GM21390 (cell line): ENCODE results near the gene PFKL.

ENCODE experiments used
- ATAC-seq: cut with Tn5 transposase; IDR thresholded peaks from one replicate; pipeline ENCODE4 v1.9.1; 2021; ENCODE audit not compliant: unreplicated experiment

The PFKL gene

GRCh38 chr21:44299458-44300261, at the start of gene PFKL:
Gene PFKL (plus strand): TSS chr21:44300053. CDS start chr21:44300106, 53 bp downstream.
- peak; percentile 49 for ATAC-seq

- no peak for ATAC-seq
These were observed 45.8 kb upstream of the PFKL start for GRCh38 chr21:44253832-44254710.

GRCh38 chr21:44255511-44255981, 44.3 kb upstream of the PFKL start:
- ATAC-seq, result no peak

GRCh38 chr21:44258056-44258725, 41.7 kb upstream of the PFKL start:
- ATAC-seq, result no peak

- ATAC-seq, result no peak
These were observed 40.7 kb upstream of the PFKL start for GRCh38 chr21:44259082-44259705.

- ATAC-seq, result no peak
These were observed 39.8 kb upstream of the PFKL start for GRCh38 chr21:44260066-44260465.

GRCh38 chr21:44260791-44261631, 38.8 kb upstream of the PFKL start:
- no peak for ATAC-seq

- no peak for ATAC-seq
These were observed 38.1 kb upstream of the PFKL start, which contains the start of gene DNMT3L for GRCh38 chr21:44261675-44262295. Gene DNMT3L (minus strand): TSS chr21:44261897. CDS start chr21:44261259, 638 bp downstream.

- ATAC-seq, result no peak
These were observed 37.4 kb upstream of the PFKL start for GRCh38 chr21:44262338-44263056.

GRCh38 chr21:44263221-44263760, 36.6 kb upstream of the PFKL start:
- no peak for ATAC-seq

- no peak for ATAC-seq
These were observed 36.1 kb upstream of the PFKL start for GRCh38 chr21:44263768-44264167.

GRCh38 chr21:44265734-44266270, 34.1 kb upstream of the PFKL start:
- ATAC-seq, result no peak

GRCh38 chr21:44267655-44268142, 32.2 kb upstream of the PFKL start:
- ATAC-seq, result no peak

- ATAC-seq, result no peak
These were observed 30.8 kb upstream of the PFKL start for GRCh38 chr21:44269090-44269489.

GRCh38 chr21:44271558-44272283, 28.1 kb upstream of the PFKL start:
- no peak for ATAC-seq

GRCh38 chr21:44272284-44272858, 27.5 kb upstream of the PFKL start:
- ATAC-seq, result no peak

- ATAC-seq, result no peak
These were observed 26.8 kb upstream of the PFKL start for GRCh38 chr21:44273046-44273445.
